Globus pallidus (tissue), 1 donor: ENCODE measurements around the gene TLE5.
"Not testable (repeated sequence)": the region's sequence is repeated elsewhere in the genome, so short reads cannot be mapped to it uniquely, and the experiment has no call there.

Experiments
- DNase-seq: peaks from one replicate; pipeline ENCODE4 v3.0.0-alpha.2; 2015; ENCODE audit warnings: low spot score

Gene TLE5

DNA sequence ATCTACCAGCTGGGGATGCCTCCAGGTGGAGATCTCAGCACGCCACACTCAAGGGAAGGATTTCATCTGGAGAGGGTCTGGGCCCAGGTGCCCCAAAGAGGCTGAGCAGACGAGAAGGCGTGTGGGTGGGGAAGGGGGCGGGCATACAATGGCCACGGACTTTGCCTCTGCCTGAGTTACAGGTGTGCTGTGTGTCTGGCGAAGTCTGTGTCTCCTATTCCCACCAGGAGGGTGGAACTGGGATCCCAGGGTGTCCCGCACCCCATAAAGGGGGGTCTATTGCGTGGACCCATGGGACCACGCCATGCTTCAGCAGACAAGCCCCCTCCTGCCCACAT lies 36.8 kb downstream of the TLE5 start:
- no peak for DNase-seq

DNA sequence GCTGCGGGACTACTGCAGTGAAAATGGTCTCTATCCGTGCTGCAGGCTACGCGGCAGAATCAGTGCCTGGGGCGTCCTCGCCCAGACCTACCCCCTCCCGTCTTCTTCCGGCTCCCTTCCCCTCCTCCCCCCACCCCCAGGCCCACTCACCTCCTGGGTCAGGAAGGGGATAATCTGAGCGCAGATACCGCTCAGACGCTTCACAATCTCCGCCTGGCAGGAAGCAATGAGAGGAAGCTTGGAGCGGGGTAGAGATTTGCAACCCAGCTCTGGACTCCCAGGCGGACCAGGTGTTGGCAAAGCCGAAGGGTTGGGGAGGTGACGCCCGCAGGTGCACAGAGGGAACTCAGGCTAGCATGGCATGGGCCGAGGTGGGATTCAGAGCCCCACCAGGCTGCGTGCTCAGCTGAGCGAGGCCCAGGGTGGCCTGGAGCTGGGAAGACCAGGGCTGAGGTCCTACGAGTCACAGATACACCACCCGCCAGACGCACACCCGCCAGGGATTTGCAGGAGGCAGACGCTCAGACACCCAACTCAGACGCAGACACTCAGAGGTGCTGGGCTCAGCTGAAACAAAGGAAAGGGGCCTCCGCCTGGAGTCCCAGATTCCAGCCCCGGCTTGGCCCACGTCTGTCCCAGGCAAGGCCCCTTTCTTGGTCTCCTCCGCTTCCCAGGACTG lies 37.3 kb downstream of the TLE5 start:
- no peak for DNase-seq

GRCh38 chr19:3024509-3024869 lies 37.8 kb downstream of the TLE5 start:
- DNase-seq, result no peak

- DNase-seq, result peak; percentile 25
Observed at GRCh38 chr19:3020321-3020960, 41.9 kb downstream of the TLE5 start.

DNA sequence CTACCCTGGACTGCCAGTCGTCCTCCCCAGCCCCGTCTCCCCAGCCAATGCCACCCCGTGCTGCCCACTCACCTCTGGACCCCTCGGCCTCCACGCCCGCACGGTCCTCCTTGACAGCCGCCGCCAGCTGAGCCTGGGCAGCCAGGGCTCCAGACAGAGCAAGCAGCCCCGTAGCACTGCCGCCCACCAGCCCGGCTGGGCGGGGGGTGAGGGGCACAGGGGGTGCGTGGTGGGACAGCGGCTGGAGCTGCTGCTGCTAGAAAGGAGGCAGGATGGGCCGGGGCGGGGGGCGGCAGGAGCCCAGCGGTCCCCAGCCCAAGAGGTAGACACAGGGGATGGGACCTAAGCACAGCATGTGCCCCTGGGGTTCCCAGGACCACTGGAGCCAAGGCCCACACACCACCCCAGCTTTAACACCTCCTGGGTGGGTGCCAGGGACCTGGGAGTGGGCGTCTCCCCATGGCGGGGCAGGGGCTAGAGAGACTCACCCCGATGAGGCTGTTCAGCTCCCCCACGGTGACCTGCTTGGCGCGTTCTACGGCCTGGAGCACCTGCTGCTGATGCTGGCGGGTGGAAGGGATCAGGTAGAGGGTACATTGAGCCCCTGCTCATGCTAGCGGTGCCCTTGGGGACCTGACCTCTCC lies 43.0 kb downstream of the TLE5 start:
- DNase-seq, result no peak

- DNase-seq, result no peak
Observed at GRCh38 chr19:3017923-3018322, 44.4 kb downstream of the TLE5 start.

- DNase-seq, result no peak
Observed at GRCh38 chr19:3015126-3016057, 46.9 kb downstream of the TLE5 start.

- no peak for DNase-seq
Observed at GRCh38 chr19:3014135-3014534, 48.2 kb downstream of the TLE5 start.

- DNase-seq, result no peak
Observed at GRCh38 chr19:3013263-3013725, 49.0 kb downstream of the TLE5 start.

- DNase-seq, result no peak
Observed at GRCh38 chr19:3012621-3013262, 49.6 kb downstream of the TLE5 start.

- not testable (repeated sequence) for DNase-seq
Observed at GRCh38 chr19:3012059-3012458, 50.2 kb downstream of the TLE5 start.

DNA sequence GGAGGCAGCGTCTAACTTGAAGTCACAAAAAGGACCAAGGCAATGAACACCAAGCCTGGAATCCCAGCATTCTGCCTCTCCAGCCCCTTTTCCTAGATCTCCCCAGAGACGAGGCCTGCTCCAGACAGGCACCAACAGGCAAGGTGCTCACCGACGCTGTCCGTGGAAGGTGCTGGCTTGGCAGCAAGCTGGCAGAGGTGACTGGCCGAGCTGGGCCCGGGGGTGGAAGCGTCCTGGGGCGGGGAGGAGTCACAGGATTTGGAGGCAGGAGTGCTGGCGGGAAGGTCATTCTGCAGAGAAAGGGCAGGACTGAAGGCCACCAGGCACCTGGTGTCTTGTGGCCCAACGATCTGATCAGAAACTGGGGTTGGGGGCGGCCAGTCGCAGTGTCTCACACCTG lies 51.4 kb downstream of the TLE5 start:
- no peak for DNase-seq

- no peak for DNase-seq
Observed at GRCh38 chr19:3008994-3009393, 53.3 kb downstream of the TLE5 start.

DNA sequence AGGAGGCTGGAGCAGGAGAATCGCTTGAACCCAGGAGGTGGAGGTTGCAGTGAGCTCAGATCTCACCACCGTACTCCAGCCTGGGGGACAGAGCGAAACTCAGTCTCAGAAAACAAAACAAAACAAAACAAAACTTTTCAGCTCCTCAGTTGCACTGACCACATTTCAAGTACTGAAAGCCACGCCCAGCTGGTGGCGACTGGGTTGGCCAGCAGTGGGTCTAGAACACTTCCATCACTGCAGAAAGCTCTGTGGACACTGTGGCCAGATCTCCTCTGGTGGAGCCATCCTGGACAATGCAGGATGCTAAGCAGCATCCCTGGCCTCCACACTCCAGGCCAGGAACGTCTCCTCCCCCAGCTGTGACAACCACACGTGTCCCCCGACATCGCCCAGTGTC lies 54.3 kb downstream of the TLE5 start:
- DNase-seq, result no peak

- DNase-seq, result no peak
Observed at GRCh38 chr19:3006075-3006767, 56.1 kb downstream of the TLE5 start.

DNA sequence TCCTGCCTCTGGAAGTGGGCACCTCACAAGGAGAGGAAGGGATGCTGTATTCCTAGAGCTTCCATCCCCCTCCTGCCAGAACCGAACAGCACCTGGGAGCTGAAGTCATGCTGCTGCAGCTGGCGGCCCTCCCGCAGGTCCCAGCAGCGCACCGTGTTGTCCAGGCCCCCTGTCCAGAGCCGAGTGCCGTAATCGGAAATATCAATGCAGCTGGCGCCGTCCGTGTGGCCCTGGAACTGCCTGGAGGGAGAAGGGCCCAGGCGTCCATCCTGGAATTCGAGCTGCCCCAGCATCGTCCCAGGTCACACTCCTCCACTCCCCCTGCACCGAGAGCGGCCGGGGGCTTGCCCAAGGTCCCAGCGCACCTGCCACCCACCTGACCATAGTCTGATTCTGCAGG lies 57.0 kb downstream of the TLE5 start:
- DNase-seq, result no peak

DNA sequence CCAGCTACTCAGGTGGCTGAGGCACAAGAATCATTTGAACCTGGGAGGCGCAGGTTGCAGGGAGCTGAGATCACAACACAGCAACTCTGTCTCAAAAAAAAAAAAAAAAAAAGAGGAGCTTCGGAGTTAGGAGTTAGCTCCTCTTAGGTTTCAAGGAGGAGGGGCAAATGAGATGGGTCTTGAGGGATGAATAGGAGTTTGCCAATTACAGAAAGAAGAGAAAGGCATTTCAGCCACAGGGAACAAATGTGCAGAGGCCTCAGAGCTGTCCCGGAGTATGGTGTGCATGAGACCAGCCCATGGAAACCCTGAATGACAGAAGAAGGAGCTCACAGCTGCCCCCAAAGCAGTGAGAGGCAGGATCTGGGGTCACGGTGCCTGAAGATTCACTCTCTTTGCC lies 57.8 kb downstream of the TLE5 start:
- no peak for DNase-seq

DNA sequence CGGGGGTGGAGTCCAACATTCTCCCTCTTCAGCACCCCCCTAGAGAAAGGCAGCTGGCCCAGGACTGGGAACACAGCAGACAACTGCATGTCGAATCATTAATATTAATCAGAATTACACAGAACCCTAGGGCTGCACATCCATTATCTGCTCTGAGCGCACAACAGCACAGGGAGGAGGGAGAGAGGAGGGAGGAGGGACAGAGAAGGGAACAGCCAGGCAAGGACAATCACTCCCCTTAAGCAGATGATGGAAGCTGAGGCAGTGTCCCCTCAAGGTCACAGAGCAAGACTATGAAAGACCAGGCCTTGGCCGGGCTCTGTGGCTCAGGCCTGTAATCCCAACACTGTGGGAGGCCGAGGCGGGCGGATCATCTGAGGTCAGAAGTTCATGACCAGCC lies 59.2 kb downstream of the TLE5 start:
- DNase-seq, result no peak
